Peyer's patch (tissue), 4 donors: ENCODE results near the gene TPM4. TPM values are rescaled to one million over a fixed set of nuclear protein-coding genes. Genes with fewer than 3 reads are reported as not detected.
"Not testable (repeated sequence)": the region's sequence is repeated elsewhere in the genome, so short reads cannot be mapped to it uniquely, and the experiment has no call there.

Experiments
- DNase-seq, 3 donors: peaks; one replicate each; pipeline ENCODE4 v3.0.0-alpha.2; 2017 to 2019
- H3K27ac ChIP-seq, 4 donors: fragments of 200-600 bp; sonication (generic); one replicate each; pipeline ENCODE4 v1.5.1; 2016 to 2019
- H3K27me3 ChIP-seq, 2 donors: fragments of 200-600 bp; sonication (generic); one replicate each; pipeline ENCODE4 v1.5.1; 2019
- H3K36me3 ChIP-seq, 3 donors: fragments of 200-600 bp; sonication (generic); one replicate each; pipeline ENCODE4 v1.5.1; 2016 to 2019
- H3K4me1 ChIP-seq, 4 donors: fragments of 200-600 bp; sonication (generic); one replicate each; pipeline ENCODE4 v1.5.1; 2016 to 2019
- H3K4me3 ChIP-seq, 4 donors: fragments of 200-600 bp; sonication (generic); 1 replicate in 3 of 4; 2 replicates in 1 of 4; pipeline ENCODE4 v1.5.1; 2016 to 2019; ENCODE audit warnings: mild to moderate bottlenecking in 1 of 4
- H3K9me3 ChIP-seq, 4 donors: fragments of 200-600 bp; sonication (generic); one replicate each; pipeline ENCODE4 v1.5.1; 2016 to 2019; ENCODE audit warnings: mild to moderate bottlenecking in 1 of 4
- POLR2A ChIP-seq, 2 donors: fragments of 450-650 bp; IDR thresholded peaks; one replicate each; pipeline ENCODE4 v1.5.1; 2017; ENCODE audit warnings: antibody characterized with exemption in 2 of 2, mild to moderate bottlenecking in 2 of 2, moderate library complexity in 2 of 2
- total RNA-seq, 4 donors: library from RNA; depleted of rRNA; stranded (reverse); fragments of >200 nt; gene quantifications; one replicate each; pipeline ENCODE4 v1.1.0, GENCODE V29; 2016
- TF ChIP-seq, protein P1 (sequence below), 6 experiments: fragments of 450-650 bp in 4 of 6; fragments of 200-600 bp in 2 of 6; sonication (generic) in 1 of 6; IDR thresholded peaks; one replicate each; pipeline ENCODE4 v1.5.1; 2017 to 2019; ENCODE audit warnings: antibody characterized with exemption in 6 of 6, mild to moderate bottlenecking in 3 of 6, moderate library complexity in 1 of 6

Gene TPM4
- total RNA-seq, 4 donors from 2014 or later, result 125 to 423 (median 139) TPM

GRCh38 chr19:16094360-16095070 lies 18.2 kb downstream of the TPM4 start:
- peaks cover 0 to 30% (median 0%) of the 10 kb centered on the region in 4 donors for H3K4me1 ChIP-seq
- H3K9me3 ChIP-seq, result no peaks in the 10 kb centered on the region
- DNase-seq, result no peak
- H3K4me3 ChIP-seq, result no peak overlapping the region
- H3K27me3 ChIP-seq, result no peaks in the 10 kb centered on the region
- TF ChIP-seq POLR2A (IDR thresholded peaks at IDR 0.05), result no peak
- TF ChIP-seq, protein P1, sequence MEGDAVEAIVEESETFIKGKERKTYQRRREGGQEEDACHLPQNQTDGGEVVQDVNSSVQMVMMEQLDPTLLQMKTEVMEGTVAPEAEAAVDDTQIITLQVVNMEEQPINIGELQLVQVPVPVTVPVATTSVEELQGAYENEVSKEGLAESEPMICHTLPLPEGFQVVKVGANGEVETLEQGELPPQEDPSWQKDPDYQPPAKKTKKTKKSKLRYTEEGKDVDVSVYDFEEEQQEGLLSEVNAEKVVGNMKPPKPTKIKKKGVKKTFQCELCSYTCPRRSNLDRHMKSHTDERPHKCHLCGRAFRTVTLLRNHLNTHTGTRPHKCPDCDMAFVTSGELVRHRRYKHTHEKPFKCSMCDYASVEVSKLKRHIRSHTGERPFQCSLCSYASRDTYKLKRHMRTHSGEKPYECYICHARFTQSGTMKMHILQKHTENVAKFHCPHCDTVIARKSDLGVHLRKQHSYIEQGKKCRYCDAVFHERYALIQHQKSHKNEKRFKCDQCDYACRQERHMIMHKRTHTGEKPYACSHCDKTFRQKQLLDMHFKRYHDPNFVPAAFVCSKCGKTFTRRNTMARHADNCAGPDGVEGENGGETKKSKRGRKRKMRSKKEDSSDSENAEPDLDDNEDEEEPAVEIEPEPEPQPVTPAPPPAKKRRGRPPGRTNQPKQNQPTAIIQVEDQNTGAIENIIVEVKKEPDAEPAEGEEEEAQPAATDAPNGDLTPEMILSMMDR (IDR thresholded peaks at IDR 0.05), result no peak
- peak overlapping the region in 2 of 4 donors; percentile 17 to 38 for H3K27ac ChIP-seq
- peaks cover 2 to 96% (median 6%) of the 10 kb centered on the region in 3 donors for H3K36me3 ChIP-seq

DNA sequence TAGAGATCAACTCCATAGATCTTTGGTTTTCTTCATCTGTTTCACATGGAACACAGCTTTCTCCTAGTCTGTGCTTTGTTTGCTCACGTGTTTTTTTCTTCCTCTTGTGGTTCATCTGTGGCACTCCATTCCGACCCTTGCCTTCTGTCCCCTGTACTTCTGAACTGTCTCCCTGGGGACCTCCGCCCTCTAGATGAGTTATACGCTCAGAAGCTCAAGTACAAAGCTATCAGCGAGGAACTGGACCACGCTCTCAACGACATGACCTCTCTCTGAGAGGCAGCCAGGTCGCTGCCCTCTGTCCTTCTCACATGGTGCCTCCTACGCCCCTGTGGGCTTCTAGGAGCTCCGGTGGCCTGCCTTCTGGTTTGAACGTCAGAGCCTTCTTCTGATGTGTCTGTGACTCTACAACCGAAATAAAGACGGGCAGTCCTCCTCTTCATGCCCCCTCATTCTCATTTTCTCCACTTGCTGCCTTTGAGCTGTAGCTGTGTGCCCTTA lies 18.8 kb downstream of the TPM4 start:
- H3K27ac ChIP-seq, result peak overlapping the region in 2 of 4 donors; percentile 17 to 38
- H3K4me1 ChIP-seq, result peaks cover 0 to 25% (median 0%) of the 10 kb centered on the region in 4 donors

DNA sequence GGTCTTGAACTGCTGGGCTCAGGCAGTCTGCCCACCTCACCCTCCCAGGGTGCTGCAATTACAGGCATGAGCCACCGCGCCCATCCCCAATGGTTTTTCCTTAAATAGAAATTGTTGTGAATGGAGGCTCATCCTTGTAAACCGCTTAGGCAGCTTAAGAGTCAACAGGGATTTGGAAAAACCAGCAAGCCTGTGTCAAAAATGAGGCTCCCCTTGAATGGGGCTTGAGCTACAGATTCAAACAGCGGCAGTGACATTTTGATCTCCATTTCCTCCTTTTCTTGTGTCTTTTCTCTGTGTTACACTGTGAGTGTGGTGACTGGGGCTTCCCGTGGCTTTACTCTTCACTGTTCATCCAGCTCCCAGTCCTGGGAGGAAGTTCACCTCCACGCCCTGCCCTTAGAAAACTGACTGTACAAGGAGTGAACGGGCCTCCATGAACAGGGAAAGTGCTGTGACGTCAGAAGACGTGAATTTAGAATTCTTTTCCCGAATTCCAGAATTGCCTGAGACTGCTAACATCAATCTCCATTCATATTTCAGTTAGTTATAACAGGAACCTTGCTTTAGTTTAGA lies 20.1 kb downstream of the TPM4 start:
- peak overlapping the region in 2 of 4 donors; percentile 26 to 48 for H3K27ac ChIP-seq
- TF ChIP-seq POLR2A (IDR thresholded peaks at IDR 0.05), result no peak
- H3K36me3 ChIP-seq, result peaks cover 2 to 96% (median 6%) of the 10 kb centered on the region in 3 donors
- no peaks in the 10 kb centered on the region for H3K9me3 ChIP-seq
- no peaks in the 10 kb centered on the region for H3K27me3 ChIP-seq
- DNase-seq, result no peak
- peaks cover 0 to 25% (median 0%) of the 10 kb centered on the region in 4 donors for H3K4me1 ChIP-seq
- H3K4me3 ChIP-seq, result no peak overlapping the region

More for the DNA sequence above, 18.8 kb downstream of the TPM4 start:
- Histone ChIP-seq H3K4me3 (no peak overlapping the region), H3K36me3 (peaks cover 2 to 96% (median 6%) of the 10 kb centered on the region in 3 donors), H3K9me3 (no peaks in the 10 kb centered on the region), H3K27me3 (no peaks in the 10 kb centered on the region)
- DNase-seq, result no peak
- TF ChIP-seq, protein P1 (IDR thresholded peaks at IDR 0.05), result peak in 1 of 6 experiments; percentile 11
- TF ChIP-seq POLR2A (IDR thresholded peaks at IDR 0.05), result no peak

DNA sequence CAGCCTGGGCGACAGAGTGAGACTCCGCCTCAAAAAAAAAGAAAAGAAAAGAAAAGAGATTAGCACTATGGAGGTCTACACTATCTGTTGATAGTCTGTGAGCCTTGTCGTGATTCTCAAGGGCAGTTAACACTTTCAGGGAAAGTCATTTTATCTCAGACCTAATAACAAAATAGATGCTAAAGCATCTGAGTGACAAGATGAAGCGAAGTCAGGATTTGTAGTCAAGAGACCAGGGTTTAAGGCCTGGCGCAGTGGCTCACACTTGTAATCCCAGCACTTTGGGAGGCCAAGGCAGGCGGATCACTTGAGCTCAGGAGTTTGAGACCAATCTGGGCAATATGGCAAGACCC lies 22.1 kb downstream of the TPM4 start:
- Histone ChIP-seq H3K36me3 (peaks cover 2 to 96% (median 6%) of the 10 kb centered on the region in 3 donors), H3K4me3 (no peak overlapping the region), H3K27ac (peak overlapping the region in 1 of 4 donors; percentile 18)

DNA sequence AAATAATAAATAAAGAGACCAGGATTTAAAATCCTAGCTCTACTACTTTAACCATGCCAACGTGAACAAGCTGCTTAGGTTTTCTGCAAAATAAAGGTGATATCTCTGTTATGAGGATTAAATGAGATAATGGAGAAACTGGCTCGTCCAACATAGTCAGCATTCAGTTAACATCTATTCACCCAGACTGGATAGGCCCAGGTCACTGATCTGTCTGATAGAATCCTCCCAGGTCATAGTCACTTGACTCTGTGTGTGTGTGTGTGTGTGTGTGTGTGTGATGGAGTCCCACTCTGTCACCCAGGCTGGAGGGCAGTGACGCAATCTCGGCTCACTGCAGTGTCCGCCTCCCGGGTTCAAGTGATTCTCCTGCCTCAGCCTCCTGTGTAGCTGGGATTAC lies 22.5 kb downstream of the TPM4 start:
- H3K36me3 ChIP-seq, result peaks cover 2 to 96% (median 6%) of the 10 kb centered on the region in 3 donors
- H3K9me3 ChIP-seq, result no peaks in the 10 kb centered on the region
- no peak for DNase-seq
- H3K4me1 ChIP-seq, result peaks cover 0 to 25% (median 0%) of the 10 kb centered on the region in 4 donors
- no peak overlapping the region for H3K4me3 ChIP-seq
- H3K27ac ChIP-seq, result no peak overlapping the region
- TF ChIP-seq, protein P1 (IDR thresholded peaks at IDR 0.05), result no peak
- no peak for TF ChIP-seq POLR2A (IDR thresholded peaks at IDR 0.05)
- H3K27me3 ChIP-seq, result no peaks in the 10 kb centered on the region

More for the DNA sequence above, 22.1 kb downstream of the TPM4 start:
- peaks cover 0 to 25% (median 0%) of the 10 kb centered on the region in 4 donors for H3K4me1 ChIP-seq
- no peaks in the 10 kb centered on the region for H3K27me3 ChIP-seq
- TF ChIP-seq POLR2A (IDR thresholded peaks at IDR 0.05), result no peak
- TF ChIP-seq, protein P1 (IDR thresholded peaks at IDR 0.05), result no peak
- no peaks in the 10 kb centered on the region for H3K9me3 ChIP-seq
- DNase-seq, result no peak

- Histone ChIP-seq H3K36me3 (peaks cover 2 to 91% (median 6%) of the 10 kb centered on the region in 3 donors), H3K4me1 (peaks cover 0 to 19% (median 0%) of the 10 kb centered on the region in 4 donors)
- not testable (repeated sequence) for H3K27me3 ChIP-seq, DNase-seq, H3K9me3 ChIP-seq, H3K4me3 ChIP-seq, H3K27ac ChIP-seq
These were observed 23.1 kb downstream of the TPM4 start for GRCh38 chr19:16099314-16099965.
